ENCODE measurements around the gene ABCA2.

ABCA2 gene

DNA sequence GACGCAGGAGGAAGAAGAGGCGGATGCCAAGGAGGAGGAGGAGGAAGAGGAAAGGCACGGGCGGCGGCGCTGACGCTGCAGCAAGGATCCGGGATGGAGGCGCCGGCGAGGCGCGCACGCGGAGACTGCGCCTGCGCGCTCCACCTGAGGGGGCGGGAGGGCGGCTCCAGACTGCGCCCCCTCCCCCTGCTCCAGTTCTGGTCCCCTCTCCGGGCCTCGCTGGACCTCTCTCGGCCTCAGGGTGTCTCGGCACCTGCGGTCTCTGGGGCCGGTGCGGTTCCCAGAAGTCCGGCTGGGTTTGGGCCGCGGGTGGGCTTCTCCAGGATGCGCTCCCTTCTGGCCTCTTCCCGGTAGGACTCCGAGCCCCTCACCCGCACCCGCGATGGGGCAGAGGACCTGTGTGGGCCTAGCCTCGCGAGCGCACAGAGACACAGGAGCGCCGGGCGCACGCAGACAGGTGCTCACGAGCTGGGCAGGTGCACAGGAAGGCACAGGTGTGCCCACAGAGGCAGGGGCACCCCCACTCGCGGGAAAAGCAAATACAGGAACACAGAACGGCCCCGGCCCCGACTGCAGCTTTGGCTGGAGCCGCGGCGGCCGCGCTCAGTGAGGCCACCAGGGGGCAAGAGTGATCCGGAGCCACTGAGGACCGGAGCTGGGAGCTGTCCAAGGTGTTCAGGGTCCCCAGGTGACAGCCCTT, 18.2 kb upstream of the ABCA2 start, which contains the start of gene NPDC1:
NPDC1 (minus strand) TSS at position 90 of the 700 bp plus-strand sequence. CDS start 188 bp downstream, outside the sequence.
- Histone ChIP-seq H3K9me3 (ENCODE audit: insufficient read depth, low read depth, low read length) (peaks cover 4% of the 10 kb centered on the region), H4K12ac (ENCODE audit: low read depth, low read length) (no peak within 1 kb of the TSS)

DNA sequence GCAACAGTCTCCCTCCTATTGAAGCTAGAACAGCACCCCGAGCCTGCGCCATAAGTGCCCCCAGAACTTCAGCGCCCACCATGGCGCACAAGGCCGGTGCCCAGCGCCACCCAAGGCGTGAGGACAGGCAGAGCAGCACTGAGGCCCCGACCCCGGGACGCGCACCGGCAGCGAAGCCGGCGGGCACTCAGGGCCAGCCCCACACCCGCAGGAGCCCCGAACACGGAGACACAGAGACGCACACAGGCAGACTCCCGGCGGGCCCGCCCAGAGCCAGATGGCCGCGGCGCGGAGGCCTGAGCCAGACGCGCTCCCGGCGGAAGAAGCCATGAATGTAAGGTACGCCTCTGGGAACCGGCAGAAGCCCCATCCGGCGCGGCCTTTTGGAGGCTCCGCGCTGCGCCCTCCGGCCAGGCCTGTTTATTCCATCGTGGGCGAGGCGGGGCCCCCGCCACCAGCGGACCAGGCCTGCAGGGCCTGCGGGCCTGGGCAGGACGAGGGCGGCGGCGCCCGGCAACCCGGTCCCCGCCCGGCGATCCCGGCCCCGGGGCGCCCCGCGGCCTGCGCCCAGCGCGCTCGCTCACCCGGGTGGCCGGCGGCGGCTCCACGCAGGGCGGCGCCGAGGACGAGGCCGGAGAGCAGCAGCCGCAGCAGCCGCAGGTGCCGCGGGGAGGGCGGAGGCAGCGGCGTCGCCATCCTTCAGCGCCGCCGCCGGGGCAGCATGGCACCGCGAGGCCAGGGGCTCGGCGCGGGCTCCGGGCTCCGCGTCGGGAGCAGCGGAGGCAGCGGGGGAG, 17.5 kb upstream of the ABCA2 start:
- Histone ChIP-seq H3K9ac (ENCODE audit: low read length) (no peak overlapping the region), H3K27ac (ENCODE audit: low read depth, low read length) (no peak overlapping the region), H3K9me3 (ENCODE audit: insufficient read depth, low read depth, low read length) (peaks cover 3% of the 10 kb centered on the region), H3K79me1 (ENCODE audit: low read length) (no peaks in the 10 kb centered on the region), H3K23ac (ENCODE audit: low read length) (no peak overlapping the region), H3K14ac (ENCODE audit: low read length) (no peak overlapping the region), H2AK5ac (ENCODE audit: low read length) (no peak overlapping the region), H2BK5ac (ENCODE audit: low read depth, low read length, poor library complexity) (no peak overlapping the region), H3K4me1 (ENCODE audit: control insufficient read depth in 1 of 2, insufficient read depth in 2 of 2, low read length in 2 of 2) (peaks cover 9 to 14% of the 10 kb centered on the region in 2 experiments), H3K4ac (ENCODE audit: low read depth, low read length) (no peak overlapping the region), H2AFZ (ENCODE audit: insufficient read depth, low read length, poor library complexity) (no peak overlapping the region), H2BK12ac (ENCODE audit: low read length) (no peak overlapping the region), H3K36me3 (ENCODE audit: control insufficient read depth in 1 of 2, insufficient read depth in 2 of 2, low read length in 2 of 2) (no peaks in the 10 kb centered on the region), H3K18ac (ENCODE audit: low read length) (no peak overlapping the region), H4K12ac (ENCODE audit: low read depth, low read length) (no peak overlapping the region), H3K79me2 (ENCODE audit: control insufficient read depth, insufficient read depth, low read length, poor library complexity) (no peaks in the 10 kb centered on the region), H2BK120ac (ENCODE audit: insufficient read depth, low read length, poor library complexity) (no peak overlapping the region), H3K4me2 (ENCODE audit: low read length) (peak overlapping the region; percentile 75), H4K91ac (ENCODE audit: low read depth, low read length) (no peak overlapping the region), H4K8ac (ENCODE audit: low read depth, low read length) (no peak overlapping the region), H3K27me3 (ENCODE audit: insufficient read depth, low read length) (peaks cover 33% of the 10 kb centered on the region), H3K4me3 (ENCODE audit: low read depth, low read length) (peak overlapping the region; percentile 51)
- WGBS (ENCODE audit: extremely low coverage, insufficient coverage, insufficient read length): no CpG with 5 or more reads among the region's 96 CpGs
- DNase-seq: peak in 1 of 2 donors; percentile 25

More for the DNA sequence above, 18.2 kb upstream of the ABCA2 start, which contains the start of gene NPDC1:
- H3K27ac ChIP-seq (ENCODE audit: low read depth, low read length): no peak within 1 kb of the TSS
- H3K79me1 ChIP-seq (ENCODE audit: low read length): no peaks in the 10 kb centered on the region
- H2BK120ac ChIP-seq (ENCODE audit: insufficient read depth, low read length, poor library complexity): no peak within 1 kb of the TSS
- DNase-seq: peak; percentile 60 to 85
- peak within 1 kb of the TSS; percentile 51 for H3K4me3 ChIP-seq (ENCODE audit: low read depth, low read length)
- peaks cover 9 to 14% of the 10 kb centered on the region in 2 experiments for H3K4me1 ChIP-seq (ENCODE audit: control insufficient read depth in 1 of 2, insufficient read depth in 2 of 2, low read length in 2 of 2)
- H2AFZ ChIP-seq (ENCODE audit: insufficient read depth, low read length, poor library complexity): no peak within 1 kb of the TSS
- WGBS (ENCODE audit: extremely low coverage, insufficient coverage, insufficient read length): no CpG with 5 or more reads among the region's 57 CpGs
- no peaks in the 10 kb centered on the region for H3K36me3 ChIP-seq (ENCODE audit: control insufficient read depth in 1 of 2, insufficient read depth in 2 of 2, low read length in 2 of 2)
- H2AK5ac ChIP-seq (ENCODE audit: low read length): no peak within 1 kb of the TSS
- H2BK5ac ChIP-seq (ENCODE audit: low read depth, low read length, poor library complexity): no peak within 1 kb of the TSS
- no peak within 1 kb of the TSS for H3K23ac ChIP-seq (ENCODE audit: low read length)
- no peak within 1 kb of the TSS for H3K4ac ChIP-seq (ENCODE audit: low read depth, low read length)
- peaks cover 33% of the 10 kb centered on the region for H3K27me3 ChIP-seq (ENCODE audit: insufficient read depth, low read length)
- H4K8ac ChIP-seq (ENCODE audit: low read depth, low read length): no peak within 1 kb of the TSS
- H3K4me2 ChIP-seq (ENCODE audit: low read length): peak within 1 kb of the TSS; percentile 75
- no peak within 1 kb of the TSS for H3K14ac ChIP-seq (ENCODE audit: low read length)
- H3K18ac ChIP-seq (ENCODE audit: low read length): no peak within 1 kb of the TSS
- no peaks in the 10 kb centered on the region for H3K79me2 ChIP-seq (ENCODE audit: control insufficient read depth, insufficient read depth, low read length, poor library complexity)
- no peak within 1 kb of the TSS for H4K91ac ChIP-seq (ENCODE audit: low read depth, low read length)
- H3K9ac ChIP-seq (ENCODE audit: low read length): no peak within 1 kb of the TSS
- no peak within 1 kb of the TSS for H2BK12ac ChIP-seq (ENCODE audit: low read length)

GRCh38 chr9:137044502-137045177, 16.6 kb upstream of the ABCA2 start:
- DNase-seq: no peak
- Histone ChIP-seq H3K4me3 (ENCODE audit: low read depth, low read length) (no peak overlapping the region), H2AFZ (ENCODE audit: insufficient read depth, low read length, poor library complexity) (no peak overlapping the region), H3K79me1 (ENCODE audit: low read length) (no peaks in the 10 kb centered on the region), H2AK5ac (ENCODE audit: low read length) (no peak overlapping the region), H3K18ac (ENCODE audit: low read length) (no peak overlapping the region), H3K27ac (ENCODE audit: low read depth, low read length) (no peak overlapping the region), H4K8ac (ENCODE audit: low read depth, low read length) (no peak overlapping the region), H3K4ac (ENCODE audit: low read depth, low read length) (no peak overlapping the region), H3K79me2 (ENCODE audit: control insufficient read depth, insufficient read depth, low read length, poor library complexity) (no peaks in the 10 kb centered on the region), H2BK120ac (ENCODE audit: insufficient read depth, low read length, poor library complexity) (no peak overlapping the region), H3K4me2 (ENCODE audit: low read length) (no peak overlapping the region), H3K4me1 (ENCODE audit: control insufficient read depth in 1 of 2, insufficient read depth in 2 of 2, low read length in 2 of 2) (peaks cover 9 to 14% of the 10 kb centered on the region in 2 experiments), H4K91ac (ENCODE audit: low read depth, low read length) (no peak overlapping the region), H4K12ac (ENCODE audit: low read depth, low read length) (no peak overlapping the region), H3K14ac (ENCODE audit: low read length) (no peak overlapping the region), H3K27me3 (ENCODE audit: insufficient read depth, low read length) (peaks cover 30% of the 10 kb centered on the region), H3K9ac (ENCODE audit: low read length) (no peak overlapping the region), H2BK5ac (ENCODE audit: low read depth, low read length, poor library complexity) (no peak overlapping the region), H3K9me3 (ENCODE audit: insufficient read depth, low read depth, low read length) (peaks cover 2% of the 10 kb centered on the region), H2BK12ac (ENCODE audit: low read length) (no peak overlapping the region), H3K23ac (ENCODE audit: low read length) (no peak overlapping the region), H3K36me3 (ENCODE audit: control insufficient read depth in 1 of 2, insufficient read depth in 2 of 2, low read length in 2 of 2) (no peaks in the 10 kb centered on the region)
- no CpG with 5 or more reads among the region's 18 CpGs for WGBS (ENCODE audit: extremely low coverage, insufficient coverage, insufficient read length)

GRCh38 chr9:137044037-137044436, 16.0 kb upstream of the ABCA2 start:
- Histone ChIP-seq H3K4me1 (ENCODE audit: control insufficient read depth in 1 of 2, insufficient read depth in 2 of 2, low read length in 2 of 2) (peaks cover 9 to 14% of the 10 kb centered on the region in 2 experiments), H3K36me3 (ENCODE audit: control insufficient read depth in 1 of 2, insufficient read depth in 2 of 2, low read length in 2 of 2) (no peaks in the 10 kb centered on the region), H3K9me3 (ENCODE audit: insufficient read depth, low read depth, low read length) (peaks cover 2% of the 10 kb centered on the region), H2AFZ (ENCODE audit: insufficient read depth, low read length, poor library complexity) (no peak overlapping the region), H2AK5ac (ENCODE audit: low read length) (no peak overlapping the region), H3K4me3 (ENCODE audit: low read depth, low read length) (no peak overlapping the region), H3K27me3 (ENCODE audit: insufficient read depth, low read length) (peaks cover 26% of the 10 kb centered on the region), H4K8ac (ENCODE audit: low read depth, low read length) (no peak overlapping the region), H3K27ac (ENCODE audit: low read depth, low read length) (no peak overlapping the region), H3K9ac (ENCODE audit: low read length) (no peak overlapping the region), H3K4ac (ENCODE audit: low read depth, low read length) (no peak overlapping the region), H2BK120ac (ENCODE audit: insufficient read depth, low read length, poor library complexity) (no peak overlapping the region), H4K12ac (ENCODE audit: low read depth, low read length) (no peak overlapping the region), H3K18ac (ENCODE audit: low read length) (no peak overlapping the region), H3K79me2 (ENCODE audit: control insufficient read depth, insufficient read depth, low read length, poor library complexity) (no peaks in the 10 kb centered on the region), H3K14ac (ENCODE audit: low read length) (no peak overlapping the region), H2BK12ac (ENCODE audit: low read length) (no peak overlapping the region), H3K23ac (ENCODE audit: low read length) (no peak overlapping the region), H3K4me2 (ENCODE audit: low read length) (no peak overlapping the region), H3K79me1 (ENCODE audit: low read length) (no peaks in the 10 kb centered on the region), H4K91ac (ENCODE audit: low read depth, low read length) (no peak overlapping the region), H2BK5ac (ENCODE audit: low read depth, low read length, poor library complexity) (no peak overlapping the region)
- WGBS (ENCODE audit: extremely low coverage, insufficient coverage, insufficient read length): no CpG with 5 or more reads among the region's 12 CpGs
- no peak for DNase-seq
